GM12873 (cell line): ENCODE data around the gene DIPK1C.

ENCODE experiments used
- CTCF ChIP-seq: IDR thresholded peaks from 2 replicates; pipeline ENCODE4 v1.5.1; 2012; ENCODE audit warnings: low read depth, mild to moderate bottlenecking, moderate library complexity, low read length, control low read depth; ENCODE audit not compliant: insufficient read depth; ENCODE audit errors: missing control alignments

DIPK1C gene

GRCh38 chr18:74419761-74420160 is 37.3 kb downstream of the DIPK1C start:
- TF ChIP-seq CTCF = no peak

- TF ChIP-seq CTCF = no peak
These were observed 39.1 kb downstream of the DIPK1C start for GRCh38 chr18:74418023-74418422.

GRCh38 chr18:74416124-74416523 is 41.0 kb downstream of the DIPK1C start:
- no peak for TF ChIP-seq CTCF

GRCh38 chr18:74414953-74415515 is 42.1 kb downstream of the DIPK1C start:
- TF ChIP-seq CTCF = no peak

GRCh38 chr18:74413836-74414235 is 43.3 kb downstream of the DIPK1C start:
- no peak for TF ChIP-seq CTCF

- no peak for TF ChIP-seq CTCF
These were observed 44.8 kb downstream of the DIPK1C start for GRCh38 chr18:74412116-74412880.

GRCh38 chr18:74411475-74411874 is 45.6 kb downstream of the DIPK1C start:
- no peak for TF ChIP-seq CTCF
